ENCODE results near the gene DPP7. TPM values are rescaled to one million over a fixed set of nuclear protein-coding genes. Genes with fewer than 3 reads are reported as not detected.
A peak's percentile ranks its signal among the peaks of the same experiment; 100 is the strongest.

The DPP7 gene
- total and polyA plus RNA-seq, 9 of the 15 experiments (the other 6 are each of a cell fraction or from before 2014, with no cell fraction given), result 0.99 to 365 (median 132) TPM

- TF ChIP-seq GMEB1 (CRISPR knock-in tag; IDR thresholded peaks at IDR 0.05) (peak; percentile 88), ETV5 (CRISPR knock-in tag; IDR thresholded peaks at IDR 0.05; ENCODE audit: low read depth) (no peak), TCFL5 (CRISPR knock-in tag; conservative IDR thresholded peaks at IDR 0.05) (peak; percentile 96), HINFP (tag; conservative IDR thresholded peaks at IDR 0.05; ENCODE audit: low read depth) (peak; percentile 95), PTRF (tag; IDR thresholded peaks at IDR 0.05) (peak; percentile 99), HSF4 (CRISPR knock-in tag; IDR thresholded peaks at IDR 0.05; ENCODE audit: borderline replicate concordance) (peak; percentile 96), ZNF23 (CRISPR knock-in tag; IDR thresholded peaks at IDR 0.05) (peak; percentile 94), ZNF24 (IDR thresholded peaks at IDR 0.05) (no peak), PRPF4 (IDR thresholded peaks at IDR 0.05; ENCODE audit: insufficient read depth, low read depth, low read length, poor library complexity, severe bottlenecking) (no peak), ZNF165 (CRISPR knock-in tag; IDR thresholded peaks at IDR 0.05; ENCODE audit: borderline replicate concordance) (peak; percentile 99), NFRKB (IDR thresholded peaks at IDR 0.05; ENCODE audit: low read depth) (0 out of 2 replicates have a peak, but pooled peaks have one; percentile 39), RBM22 (IDR thresholded peaks at IDR 0.05; ENCODE audit: low read depth, low read length, poor library complexity, severe bottlenecking) (no peak), ZNF398 (CRISPR knock-in tag; IDR thresholded peaks at IDR 0.05) (peak; percentile 93), DMBX1 (CRISPR knock-in tag; IDR thresholded peaks at IDR 0.05; ENCODE audit: borderline replicate concordance) (peak; percentile 100), E2F4 (CRISPR knock-in tag; IDR thresholded peaks at IDR 0.05; ENCODE audit: low read depth) (no peak), ZNF347 (CRISPR knock-in tag; IDR thresholded peaks at IDR 0.05; ENCODE audit: low read depth) (peak; percentile 97), ZNF197 (CRISPR knock-in tag; IDR thresholded peaks at IDR 0.05; ENCODE audit: low read depth) (peak; percentile 99), MTF1 (CRISPR knock-in tag; IDR thresholded peaks at IDR 0.05; ENCODE audit: borderline replicate concordance) (peak; percentile 96), MYC (IDR thresholded peaks at IDR 0.05; ENCODE audit: low read depth, low read length) (no peak), MYC (CRISPR knock-in tag; IDR thresholded peaks at IDR 0.05; ENCODE audit: borderline replicate concordance, low read depth) (peak; percentile 98), PTBP1 (IDR thresholded peaks at IDR 0.05; ENCODE audit: low read depth, low read length) (no peak)
These were observed 39.8 kb downstream of the DPP7 start (continued) for GRCh38 chr9:137074657-137075274.

Measured in K562 (cell line).